HEK293 (cell line): ENCODE results near the gene NDUFA3.

Source experiments
- BCL11A ChIP-seq: fragments of 450-650 bp; formaldehyde crosslinking; IDR thresholded peaks from 2 replicates; pipeline ENCODE4 v1.5.1; 2016; ENCODE audit warnings: low read depth, missing biosample characterization, missing genetic modification characterization
- CTCF ChIP-seq: fragments of 450-650 bp; formaldehyde crosslinking; IDR thresholded peaks from 2 replicates; pipeline ENCODE4 v1.5.1; 2016; ENCODE audit warnings: missing biosample characterization, missing genetic modification characterization
- GLIS2 ChIP-seq: fragments of 450-650 bp; formaldehyde crosslinking; IDR thresholded peaks from 2 replicates; pipeline ENCODE4 v1.5.1; 2016; ENCODE audit warnings: missing biosample characterization, missing genetic modification characterization
- ZBTB1 ChIP-seq: fragments of 450-650 bp; formaldehyde crosslinking; IDR thresholded peaks from 2 replicates; pipeline ENCODE4 v1.5.1; 2016; ENCODE audit warnings: missing biosample characterization, missing genetic modification characterization
- ZBTB20 ChIP-seq: fragments of 450-650 bp; formaldehyde crosslinking; IDR thresholded peaks from 2 replicates; pipeline ENCODE4 v1.5.1; 2016; ENCODE audit warnings: missing biosample characterization, missing genetic modification characterization
- ZFP41 ChIP-seq: fragments of 450-650 bp; formaldehyde crosslinking; IDR thresholded peaks from 2 replicates; pipeline ENCODE4 v1.5.1; 2016; ENCODE audit warnings: missing biosample characterization, missing genetic modification characterization, borderline replicate concordance
- ZFP69B ChIP-seq: fragments of 450-650 bp; formaldehyde crosslinking; IDR thresholded peaks from 2 replicates; pipeline ENCODE4 v1.5.1; 2016; ENCODE audit warnings: missing biosample characterization, missing genetic modification characterization
- ZNF280D ChIP-seq: fragments of 450-650 bp; formaldehyde crosslinking; IDR thresholded peaks from 2 replicates; pipeline ENCODE4 v1.5.1; 2016; ENCODE audit warnings: missing biosample characterization, missing genetic modification characterization
- ZNF423 ChIP-seq: fragments of 450-650 bp; formaldehyde crosslinking; IDR thresholded peaks from 2 replicates; pipeline ENCODE4 v1.5.1; 2016; ENCODE audit warnings: missing biosample characterization, missing genetic modification characterization
- ZNF449 ChIP-seq: fragments of 450-650 bp; formaldehyde crosslinking; IDR thresholded peaks from 2 replicates; pipeline ENCODE4 v1.5.1; 2017; ENCODE audit warnings: missing biosample characterization, mild to moderate bottlenecking, missing genetic modification characterization, moderate library complexity
- ZNF473 ChIP-seq: fragments of 450-650 bp; formaldehyde crosslinking; IDR thresholded peaks from 2 replicates; pipeline ENCODE4 v1.5.1; 2017; ENCODE audit warnings: missing biosample characterization, missing genetic modification characterization
- ZNF768 ChIP-seq: fragments of 450-650 bp; formaldehyde crosslinking; IDR thresholded peaks from 2 replicates; pipeline ENCODE4 v1.5.1; 2018; ENCODE audit warnings: missing biosample characterization, mild to moderate bottlenecking, missing genetic modification characterization
- ZSCAN5A ChIP-seq: fragments of 450-650 bp; formaldehyde crosslinking; IDR thresholded peaks from 2 replicates; pipeline ENCODE4 v1.5.1; 2016; ENCODE audit warnings: missing biosample characterization, missing genetic modification characterization

GRCh38 chr19:54128796-54129616 lies 26.4 kb downstream of the NDUFA3 start:
- TF ChIP-seq CTCF (no peak), BCL11A (tag by site-specific recombination) (no peak), ZSCAN5A (tag by site-specific recombination) (no peak), ZNF768 (no peak), ZNF473 (tag by site-specific recombination) (no peak), ZFP41 (tag by site-specific recombination) (no peak), ZNF449 (tag by site-specific recombination) (no peak), GLIS2 (tag by site-specific recombination) (no peak), ZBTB20 (no peak), ZBTB1 (tag by site-specific recombination) (no peak), ZNF280D (tag by site-specific recombination) (no peak), ZNF423 (tag by site-specific recombination) (no peak), ZFP69B (tag by site-specific recombination) (no peak)
